Activated CD8-positive, alpha-beta memory T cell treated with anti-CD3 and anti-CD28 coated beads for 24 hours (primary cell): ENCODE results near the gene SDK1.
A peak's percentile ranks its signal among the peaks of the same experiment; 100 is the strongest.
"Not testable (repeated sequence)": the region's sequence is repeated elsewhere in the genome, so short reads cannot be mapped to it uniquely, and the experiment has no call there.

Experiments
- DNase-seq: peaks from one replicate; pipeline ENCODE4 v3.0.0-alpha.2; 2020

The SDK1 gene

GRCh38 chr7:3682028-3682710 lies 381.1 kb downstream of the SDK1 start:
- DNase-seq = no peak

- DNase-seq = no peak
Observed at GRCh38 chr7:3683546-3684539, 382.8 kb downstream of the SDK1 start.

- no peak for DNase-seq
Observed at GRCh38 chr7:3688071-3688470, 387.0 kb downstream of the SDK1 start.

- no peak for DNase-seq
Observed at GRCh38 chr7:3688842-3689241, 387.8 kb downstream of the SDK1 start.

GRCh38 chr7:3691478-3692158 lies 390.6 kb downstream of the SDK1 start:
- DNase-seq = no peak

- DNase-seq = no peak
Observed at GRCh38 chr7:3695602-3696001, 394.6 kb downstream of the SDK1 start.

- DNase-seq = no peak
Observed at GRCh38 chr7:3696113-3696512, 395.1 kb downstream of the SDK1 start.

GRCh38 chr7:3697472-3697871 lies 396.4 kb downstream of the SDK1 start:
- DNase-seq = no peak

GRCh38 chr7:3705258-3705657 lies 404.2 kb downstream of the SDK1 start:
- no peak for DNase-seq

GRCh38 chr7:3706091-3706490 lies 405.0 kb downstream of the SDK1 start:
- not testable (repeated sequence) for DNase-seq

GRCh38 chr7:3710122-3710521 lies 409.1 kb downstream of the SDK1 start:
- no peak for DNase-seq

GRCh38 chr7:3710531-3710930 lies 409.5 kb downstream of the SDK1 start:
- DNase-seq = no peak

- no peak for DNase-seq
Observed at GRCh38 chr7:3712841-3713240, 411.8 kb downstream of the SDK1 start.

GRCh38 chr7:3721422-3721821 lies 420.4 kb downstream of the SDK1 start:
- no peak for DNase-seq

GRCh38 chr7:3722396-3722922 lies 421.4 kb downstream of the SDK1 start:
- DNase-seq = peak; percentile 58

GRCh38 chr7:3725155-3726059 lies 424.4 kb downstream of the SDK1 start:
- no peak for DNase-seq

- no peak for DNase-seq
Observed at GRCh38 chr7:3730276-3730675, 429.2 kb downstream of the SDK1 start.

- no peak for DNase-seq
Observed at GRCh38 chr7:3732395-3733005, 431.4 kb downstream of the SDK1 start.

- no peak for DNase-seq
Observed at GRCh38 chr7:3733541-3734140, 432.6 kb downstream of the SDK1 start.

GRCh38 chr7:3738964-3739363 lies 437.9 kb downstream of the SDK1 start:
- no peak for DNase-seq

- DNase-seq = no peak
Observed at GRCh38 chr7:3739983-3740382, 438.9 kb downstream of the SDK1 start.
